OCI-LY3 (cell line): ENCODE results near the gene ADSS1.

ENCODE experiments used
- H2AFZ ChIP-seq: fragments of 200-600, 300-600 bp; shearing (Covaris generic); 2 replicates; pipeline ENCODE4 v1.6.0; 2014; ENCODE audit warnings: antibody characterized with exemption, low read depth, low read length
- H3K27ac ChIP-seq: fragments of 200-600, 300-600 bp; sonication (generic); 2 replicates; pipeline ENCODE4 v1.5.1; 2014; ENCODE audit warnings: mild to moderate bottlenecking, low read length, moderate library complexity, mixed read lengths
- H3K27me3 ChIP-seq: fragments of 200-600, 300-600 bp; sonication (generic); 2 replicates; pipeline ENCODE4 v1.6.1; 2014; ENCODE audit warnings: low read depth, low read length, mixed read lengths
- H3K36me3 ChIP-seq: fragments of 200-600, 300-600 bp; sonication (generic); replicated peaks from 2 replicates; pipeline ENCODE3; 2014; ENCODE audit warnings: low read depth, low read length, mixed read lengths
- H3K4me1 ChIP-seq: fragments of 300-600, 200-600 bp; sonication (generic); 2 replicates; pipeline ENCODE4 v1.6.1; 2014; ENCODE audit warnings: low read length, mixed read lengths
- H3K4me2 ChIP-seq: fragments of 200-600, 300-600 bp; sonication (generic); 2 replicates; pipeline ENCODE4 v1.6.1; 2014; ENCODE audit warnings: low read length, mixed read lengths
- H3K4me3 ChIP-seq: fragments of 300-600, 200-600 bp; sonication (generic); 2 replicates; pipeline ENCODE4 v1.5.1; 2014; ENCODE audit warnings: antibody characterized with exemption, mild to moderate bottlenecking, low read length, moderate library complexity
- H3K79me2 ChIP-seq: fragments of 300-600, 200-600 bp; shearing (Covaris generic); 2 replicates; pipeline ENCODE4 v1.6.1; 2014; ENCODE audit warnings: mild to moderate bottlenecking, low read length, mixed read lengths
- H3K9ac ChIP-seq: fragments of 300-600, 200-600 bp; shearing (Covaris generic); 2 replicates; pipeline ENCODE4 v1.6.0; 2014; ENCODE audit warnings: mild to moderate bottlenecking, low read length, moderate library complexity
- H3K9me3 ChIP-seq: fragments of 200-600, 300-600 bp; shearing (Covaris generic); 2 replicates; pipeline ENCODE4 v1.6.1; 2014; ENCODE audit warnings: low read length, mixed read lengths; ENCODE audit not compliant: insufficient read depth
- H4K20me1 ChIP-seq: fragments of 200-600, 300-600 bp; sonication (generic); 2 replicates; pipeline ENCODE4 v1.6.1; 2016; ENCODE audit warnings: low read length, mixed read lengths; ENCODE audit not compliant: insufficient read depth
- EZH2phosphoT487 ChIP-seq: fragments of 200-600 bp; shearing (Covaris generic); IDR thresholded peaks from 2 replicates; pipeline ENCODE4 v1.6.1; 2018; ENCODE audit warnings: antibody characterized with exemption, mixed run types, low read depth
- TF ChIP-seq, protein P1 (sequence below): fragments of 200-600, 300-600 bp; sonication (generic); IDR thresholded peaks from 2 replicates; pipeline ENCODE4 v1.5.1; 2014; ENCODE audit warnings: antibody characterized with exemption, low read length, low read depth

Gene ADSS1

DNA sequence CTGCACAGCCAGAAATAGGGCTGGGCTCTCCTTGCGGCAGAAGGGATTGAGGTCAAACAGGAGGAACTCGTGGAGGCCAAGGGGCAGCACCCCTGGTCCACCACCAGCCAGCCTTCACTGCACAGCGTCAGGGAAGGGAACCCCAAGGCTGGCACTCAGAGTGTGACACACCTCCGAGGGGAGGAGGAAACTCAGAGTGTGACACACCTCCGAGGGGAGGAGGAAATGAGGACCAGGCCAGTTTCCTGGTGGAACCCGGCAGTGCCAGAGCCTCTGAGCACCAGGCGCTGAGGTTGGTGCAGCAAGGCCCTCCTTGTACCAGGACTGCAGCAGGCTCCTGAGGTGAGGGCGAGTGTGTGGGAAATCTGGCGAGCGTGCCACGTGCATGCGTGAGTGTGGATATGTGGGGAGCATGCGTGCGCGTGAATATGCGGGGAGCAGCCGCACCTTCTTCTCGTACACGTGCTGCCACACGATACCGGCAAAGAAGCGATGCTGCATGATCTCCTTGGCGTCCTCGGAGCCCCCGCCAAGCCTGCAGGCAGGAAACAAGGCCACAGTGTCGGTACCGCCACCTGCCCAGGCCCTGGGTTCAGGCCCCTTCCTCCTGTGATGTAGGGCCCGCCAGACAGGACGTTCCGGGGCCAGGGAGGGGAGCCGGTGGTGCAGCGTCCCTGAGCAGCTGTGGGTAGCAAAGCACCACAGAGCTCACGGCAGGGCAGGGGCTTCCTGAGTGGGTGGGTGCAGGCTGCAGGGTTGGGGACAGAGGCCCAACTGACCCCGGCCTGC, 48.1 kb downstream of the ADSS1 start:
- Histone ChIP-seq H3K79me2 (no peaks in the 10 kb centered on the region), H3K27ac (no peak overlapping the region), H3K4me3 (no peak overlapping the region), H3K36me3 (peaks cover 36% of the 10 kb centered on the region), H3K9ac (no peak overlapping the region), H3K9me3 (no peaks in the 10 kb centered on the region), H3K4me1 (0 out of 2 replicates have a peak, but pooled peaks cover 2% of the 10 kb centered on the region), H3K27me3 (no peaks in the 10 kb centered on the region), H2AFZ (no peak overlapping the region), H3K4me2 (no peak overlapping the region), H4K20me1 (no peaks in the 10 kb centered on the region)
- TF ChIP-seq EZH2phosphoT487: no peak
- TF ChIP-seq, protein P1, sequence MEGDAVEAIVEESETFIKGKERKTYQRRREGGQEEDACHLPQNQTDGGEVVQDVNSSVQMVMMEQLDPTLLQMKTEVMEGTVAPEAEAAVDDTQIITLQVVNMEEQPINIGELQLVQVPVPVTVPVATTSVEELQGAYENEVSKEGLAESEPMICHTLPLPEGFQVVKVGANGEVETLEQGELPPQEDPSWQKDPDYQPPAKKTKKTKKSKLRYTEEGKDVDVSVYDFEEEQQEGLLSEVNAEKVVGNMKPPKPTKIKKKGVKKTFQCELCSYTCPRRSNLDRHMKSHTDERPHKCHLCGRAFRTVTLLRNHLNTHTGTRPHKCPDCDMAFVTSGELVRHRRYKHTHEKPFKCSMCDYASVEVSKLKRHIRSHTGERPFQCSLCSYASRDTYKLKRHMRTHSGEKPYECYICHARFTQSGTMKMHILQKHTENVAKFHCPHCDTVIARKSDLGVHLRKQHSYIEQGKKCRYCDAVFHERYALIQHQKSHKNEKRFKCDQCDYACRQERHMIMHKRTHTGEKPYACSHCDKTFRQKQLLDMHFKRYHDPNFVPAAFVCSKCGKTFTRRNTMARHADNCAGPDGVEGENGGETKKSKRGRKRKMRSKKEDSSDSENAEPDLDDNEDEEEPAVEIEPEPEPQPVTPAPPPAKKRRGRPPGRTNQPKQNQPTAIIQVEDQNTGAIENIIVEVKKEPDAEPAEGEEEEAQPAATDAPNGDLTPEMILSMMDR: no peak

DNA sequence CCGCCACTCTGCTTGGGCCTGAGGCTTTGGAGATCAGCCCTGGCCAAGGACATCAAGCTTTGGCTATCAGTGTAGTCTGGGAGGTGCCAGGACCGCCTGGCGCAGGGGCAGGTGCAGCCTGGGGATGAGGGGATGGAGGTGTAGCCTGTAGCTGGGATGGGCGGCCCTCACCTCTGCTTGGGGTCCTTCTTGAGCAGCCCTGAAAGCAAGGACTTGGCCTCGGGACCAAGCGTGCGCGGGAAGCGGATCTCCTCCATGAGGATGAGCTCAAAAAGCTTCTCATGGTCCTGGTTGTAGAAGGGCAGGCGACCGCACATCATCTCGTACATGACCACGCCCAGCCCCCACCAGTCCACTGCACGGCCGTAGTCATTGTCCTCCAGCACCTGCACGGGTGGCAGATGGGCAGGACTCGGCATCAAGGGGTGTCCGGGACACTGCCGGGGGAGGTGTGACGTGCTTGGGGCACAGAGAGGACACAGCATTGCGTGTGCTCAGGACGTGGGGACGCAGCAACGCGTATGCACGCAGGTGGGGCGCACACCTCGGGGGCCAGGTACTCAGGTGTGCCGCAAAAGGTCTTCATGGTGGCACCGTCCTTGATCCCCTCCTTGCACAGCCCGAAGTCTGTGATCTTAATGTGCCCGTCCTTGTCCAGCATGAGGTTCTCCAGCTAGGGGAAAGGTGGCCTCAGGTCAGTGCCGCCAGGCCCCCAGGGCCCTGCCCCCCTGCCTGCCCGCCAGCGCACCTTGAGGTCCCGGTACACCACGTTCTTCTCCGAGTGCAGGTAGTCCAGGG, 48.9 kb downstream of the ADSS1 start:
- Histone ChIP-seq H3K79me2 (no peaks in the 10 kb centered on the region), H2AFZ (no peak overlapping the region), H4K20me1 (no peaks in the 10 kb centered on the region; the same call in 1 of the 2 replicates), H3K4me1 (0 out of 2 replicates have a peak, but pooled peaks cover 2% of the 10 kb centered on the region), H3K36me3 (peaks cover 40% of the 10 kb centered on the region), H3K9me3 (no peaks in the 10 kb centered on the region), H3K27me3 (no peaks in the 10 kb centered on the region), H3K4me3 (no peak overlapping the region), H3K4me2 (no peak overlapping the region), H3K27ac (no peak overlapping the region), H3K9ac (no peak overlapping the region)
- TF ChIP-seq, protein P1: no peak
- no peak for TF ChIP-seq EZH2phosphoT487

DNA sequence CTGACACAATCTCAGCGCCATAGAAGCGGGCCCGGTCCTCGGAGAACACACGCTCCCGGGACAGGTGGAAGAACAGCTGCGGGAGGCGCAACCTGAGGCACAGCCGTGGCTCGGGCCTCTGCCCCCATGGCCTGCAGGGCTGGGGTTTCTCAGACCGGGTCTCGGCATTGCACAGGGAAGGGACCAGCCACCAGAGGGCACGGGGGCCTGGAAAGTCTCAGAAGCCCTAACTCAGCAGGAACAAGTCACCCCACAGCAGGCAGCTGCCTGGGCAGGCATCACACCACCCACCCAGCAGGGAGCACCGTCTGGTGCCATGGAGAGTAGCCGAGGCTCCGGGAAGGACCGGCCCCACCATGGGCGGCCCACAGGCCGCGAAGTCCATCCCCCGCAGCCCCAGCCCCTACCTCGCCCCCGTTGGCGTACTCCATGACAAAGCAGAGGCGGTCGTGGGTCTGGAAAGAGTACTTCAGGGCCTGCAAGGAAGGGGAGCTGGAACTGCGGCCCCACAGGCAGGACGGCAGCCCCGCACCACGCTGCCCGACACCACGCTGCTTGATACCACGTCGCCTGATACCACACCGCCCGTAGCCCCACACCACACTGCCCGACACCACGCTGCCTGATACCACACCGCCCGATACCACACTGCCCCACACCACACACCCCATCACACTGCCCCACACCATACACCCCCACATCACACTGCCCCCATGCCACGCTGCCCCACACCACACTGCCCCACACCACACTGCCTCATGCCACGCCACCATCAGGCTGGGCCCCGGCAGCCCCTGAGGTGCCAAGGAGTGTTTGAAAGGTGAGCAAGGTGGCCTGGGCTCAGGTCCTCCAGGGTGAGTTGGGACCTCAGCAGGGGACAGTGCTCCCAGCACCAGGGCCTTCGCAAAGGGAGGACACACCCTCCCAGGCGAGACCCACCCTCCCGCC, 49.8 kb downstream of the ADSS1 start:
- no peaks in the 10 kb centered on the region for H3K27me3 ChIP-seq
- no peak overlapping the region for H3K4me3 ChIP-seq
- H2AFZ ChIP-seq: no peak overlapping the region
- H3K36me3 ChIP-seq: peaks cover 40% of the 10 kb centered on the region
- H3K4me2 ChIP-seq: no peak overlapping the region
- no peaks in the 10 kb centered on the region; the same call in 1 of the 2 replicates for H4K20me1 ChIP-seq
- H3K4me1 ChIP-seq: 0 out of 2 replicates have a peak, but pooled peaks cover under 1% of the 10 kb centered on the region
- no peak overlapping the region for H3K27ac ChIP-seq
- no peak overlapping the region for H3K9ac ChIP-seq
- no peaks in the 10 kb centered on the region for H3K9me3 ChIP-seq
- no peaks in the 10 kb centered on the region for H3K79me2 ChIP-seq
- no peak for TF ChIP-seq EZH2phosphoT487
- TF ChIP-seq, protein P1: no peak
